ENCODE results near the gene TMEM109.

TMEM109 gene

DNA sequence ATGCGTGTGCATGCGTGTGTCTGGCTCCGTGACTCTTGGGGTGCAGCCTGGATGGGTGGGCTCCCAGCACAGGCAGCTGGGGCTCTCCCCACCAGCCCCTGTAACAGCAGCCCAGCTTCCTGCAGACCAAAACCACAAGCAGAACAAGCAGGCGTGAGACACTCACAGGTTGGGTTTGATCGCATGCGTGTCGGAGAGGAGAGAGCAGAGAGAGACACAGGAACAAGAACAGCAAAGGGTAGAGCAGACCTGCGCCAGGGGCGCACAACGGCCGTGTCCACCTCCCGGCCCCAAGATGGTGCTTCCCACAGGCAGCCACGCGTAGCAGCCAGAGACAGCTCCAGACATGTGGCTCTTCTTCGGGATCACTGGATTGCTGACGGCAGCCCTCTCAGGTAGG is 57.6 kb downstream of the TMEM109 start, which contains the start of gene CD6:
CD6 (plus strand) TSS at position 161 of the 400 bp plus-strand sequence; CDS start at position 347, 186 bp downstream.
- DNase-seq (ENCODE audit: low read depth) = peak; percentile 42

DNA sequence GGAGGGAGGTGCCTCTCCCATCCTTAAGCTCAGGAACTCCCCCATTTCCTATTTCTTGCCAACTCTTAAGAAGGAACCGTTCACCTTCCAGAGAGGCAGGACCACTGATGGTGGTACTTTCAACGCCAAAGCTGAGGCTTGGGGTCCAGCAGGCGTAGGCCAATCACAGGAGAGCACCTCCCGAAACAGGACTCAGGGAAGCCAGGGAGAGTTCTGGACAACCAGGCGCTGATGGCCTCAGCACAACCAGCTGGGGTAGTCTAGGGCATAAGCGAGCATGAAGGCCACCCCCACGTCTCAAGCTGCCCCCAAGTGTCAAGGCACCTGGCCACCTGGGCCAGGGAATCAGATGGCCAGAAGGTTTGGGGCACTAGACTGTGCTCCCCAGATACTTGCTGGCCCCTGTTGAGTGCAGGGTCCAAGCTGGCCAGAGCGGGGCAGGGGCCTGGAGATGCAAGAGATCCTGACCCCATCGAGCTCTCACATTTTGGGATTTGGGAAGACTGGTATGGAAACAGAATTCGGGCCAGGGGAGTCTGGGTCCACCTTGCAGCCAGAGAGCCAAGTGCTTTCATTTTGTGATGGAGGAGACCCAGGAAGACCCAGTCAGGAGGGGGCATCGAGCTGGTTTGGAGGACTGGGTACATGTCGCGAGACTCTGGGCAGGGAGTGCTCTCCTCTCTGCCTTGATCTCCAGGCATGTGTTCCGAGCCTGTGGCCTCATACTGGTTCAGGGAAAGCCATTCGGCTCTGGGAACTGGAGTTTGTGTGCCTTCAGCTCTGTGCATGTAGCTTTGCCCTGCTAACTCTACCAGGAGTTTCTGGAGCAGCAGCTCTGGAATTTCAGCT is 58.4 kb downstream of the TMEM109 start:
- no peak for DNase-seq (ENCODE audit: low read depth)
